GM19193 (cell line): Measurements from ENCODE around the gene DNAI7.

Source experiments
- POLR2A ChIP-seq: IDR thresholded peaks from 4 replicates; pipeline ENCODE4 v1.6.1; 2011; ENCODE audit not compliant: insufficient read depth, insufficient read length; ENCODE audit errors: extremely low read depth

Gene DNAI7

DNA sequence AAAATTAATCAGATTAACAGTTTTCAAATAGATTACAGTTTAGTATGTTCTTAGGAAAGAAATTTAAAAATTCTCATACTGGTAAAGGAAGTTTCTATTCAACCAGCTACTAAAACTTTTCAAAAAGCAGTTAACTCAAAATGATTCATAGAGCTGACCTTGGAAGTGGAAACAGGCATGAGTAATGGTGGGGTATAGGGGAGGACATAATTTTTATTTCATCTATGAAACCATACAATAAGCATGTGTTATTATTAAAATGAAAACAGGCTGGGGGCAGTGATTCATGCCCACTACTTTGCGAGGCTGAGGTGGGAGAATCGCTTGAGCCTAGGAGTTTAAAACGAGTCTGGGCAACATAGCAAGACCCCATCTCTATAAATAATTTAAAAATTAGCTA, 73.0 kb downstream of the DNAI7 start:
- TF ChIP-seq POLR2A: no peak

DNA sequence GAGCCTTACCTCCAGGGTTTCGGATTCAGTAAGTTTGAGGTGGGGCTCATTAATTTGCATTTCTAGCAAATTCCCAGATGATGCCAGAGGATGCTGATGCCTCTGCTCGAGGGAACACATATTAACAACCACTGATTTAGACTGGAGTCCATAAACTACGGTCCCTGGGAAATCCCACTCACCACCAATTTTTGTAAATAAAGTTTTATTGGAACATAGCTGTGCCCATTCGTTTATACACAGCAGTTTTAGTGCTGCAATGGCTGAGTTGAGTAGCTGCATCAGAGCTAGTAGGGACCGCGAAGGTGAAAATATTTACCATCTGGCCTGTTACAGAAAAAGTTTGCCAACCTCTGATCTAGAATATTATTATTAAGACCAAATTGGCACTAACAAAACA, 73.8 kb downstream of the DNAI7 start:
- TF ChIP-seq POLR2A: no peak

DNA sequence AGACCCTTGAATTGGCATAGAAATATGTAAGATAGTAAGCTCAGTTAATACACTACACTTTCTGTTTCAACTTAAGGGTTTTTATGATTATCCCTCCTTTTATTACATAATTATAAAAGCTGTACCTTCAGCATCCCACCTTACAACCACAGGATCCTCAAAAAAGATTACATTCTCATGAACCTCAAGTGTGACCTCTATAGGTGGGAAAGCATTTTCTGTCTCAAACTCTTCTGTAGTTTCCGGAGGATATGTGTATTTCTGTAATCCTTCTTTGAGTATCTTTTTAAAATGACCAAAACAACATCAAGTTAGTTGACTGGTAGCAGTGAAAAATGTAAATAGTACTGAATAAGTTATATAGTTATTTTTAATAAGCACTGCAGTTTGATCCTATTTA, 75.9 kb downstream of the DNAI7 start:
- TF ChIP-seq POLR2A: no peak

DNA sequence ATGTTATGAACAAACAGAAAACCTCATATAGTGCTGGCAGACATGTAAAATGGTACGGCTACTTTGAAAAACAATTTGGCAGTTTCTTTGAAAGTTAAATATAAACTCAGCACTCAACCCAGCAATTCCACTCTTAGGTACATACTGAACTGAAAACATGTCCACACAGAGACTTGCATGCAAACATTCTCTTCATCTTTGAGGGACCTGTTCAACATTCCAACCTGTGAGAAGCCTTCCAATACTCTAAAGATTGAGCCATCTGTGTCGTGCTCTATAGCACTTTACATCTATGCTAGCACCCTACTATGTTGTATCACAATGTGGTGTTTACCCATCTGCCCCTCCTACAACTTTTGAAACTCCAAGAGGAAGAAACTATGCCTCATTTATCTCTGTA, 79.3 kb downstream of the DNAI7 start:
- no peak for TF ChIP-seq POLR2A

DNA sequence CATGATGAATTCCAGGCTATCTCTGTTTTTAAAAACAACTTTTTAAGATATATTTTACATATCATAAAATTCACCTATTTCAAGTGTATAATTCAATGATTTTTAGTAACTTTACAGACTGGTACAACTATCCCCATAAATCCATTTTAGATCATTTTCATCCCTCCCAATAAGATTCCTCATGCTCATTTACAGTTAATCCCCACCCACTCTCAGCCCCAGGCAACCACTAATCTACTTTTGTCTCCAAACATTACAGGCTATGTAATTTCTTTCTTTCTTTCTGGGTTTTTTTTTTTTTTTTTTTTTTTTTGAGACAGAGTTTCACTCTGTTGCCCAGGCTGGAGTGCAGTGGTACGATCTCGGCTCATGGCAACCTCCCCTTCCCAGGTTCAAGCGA, 81.3 kb downstream of the DNAI7 start:
- no peak for TF ChIP-seq POLR2A

DNA sequence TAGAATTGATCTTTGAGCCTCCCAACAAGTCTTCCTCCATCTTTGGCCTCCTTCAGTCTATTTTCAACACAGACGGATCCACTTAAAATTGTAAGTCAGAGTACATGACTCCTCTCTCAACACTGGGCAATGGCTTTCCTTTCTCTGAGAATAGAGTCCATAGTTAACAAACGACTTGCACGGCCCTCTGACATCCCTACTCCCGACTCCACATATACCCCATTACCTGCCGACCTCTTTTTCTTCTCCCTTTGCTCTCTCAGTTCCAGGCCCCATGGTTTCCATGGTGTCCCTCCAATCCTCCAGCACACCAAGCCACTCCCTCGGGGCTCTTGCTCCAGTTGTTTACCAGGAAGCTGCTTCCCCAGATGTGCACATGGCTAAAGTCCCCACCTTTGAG, 84.7 kb downstream of the DNAI7 start:
- TF ChIP-seq POLR2A: no peak

DNA sequence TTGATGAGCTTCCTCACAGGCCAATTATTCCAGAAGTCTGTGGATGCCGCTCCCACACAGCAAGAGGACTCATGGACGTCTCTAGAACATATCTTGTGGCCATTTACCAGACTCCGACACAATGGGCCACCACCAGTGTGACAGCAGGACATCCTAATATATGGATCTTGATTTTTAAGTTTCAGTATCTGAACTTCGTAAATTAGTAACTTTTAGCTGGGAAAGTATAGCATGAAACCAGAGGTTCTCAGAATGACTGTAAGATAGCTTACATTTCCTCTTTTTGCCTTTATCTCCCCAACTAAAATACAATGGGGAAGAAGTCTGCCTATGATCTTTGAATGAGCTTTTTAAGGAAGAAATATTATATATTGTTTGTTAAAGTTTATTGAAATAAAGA, 87.0 kb downstream of the DNAI7 start:
- TF ChIP-seq POLR2A: no peak

DNA sequence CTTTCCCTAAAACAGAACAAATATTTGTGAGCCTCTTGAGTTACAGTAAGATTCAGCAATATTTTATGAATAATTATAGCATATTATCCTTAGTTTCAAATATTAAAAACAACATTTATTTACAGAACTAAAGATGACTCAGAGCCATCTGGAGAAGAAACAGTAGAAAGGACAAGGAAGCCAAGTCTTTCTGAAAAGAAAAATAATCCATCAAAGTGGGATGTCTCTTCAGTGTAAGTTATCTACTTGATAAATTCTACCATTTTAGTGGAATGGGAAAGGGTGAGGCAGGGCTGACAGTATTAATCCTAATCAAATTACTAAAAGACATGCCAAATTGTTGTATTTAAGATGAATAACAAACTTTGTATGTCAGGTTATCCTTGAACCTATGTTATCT, 88.1 kb downstream of the DNAI7 start:
- no peak for TF ChIP-seq POLR2A

DNA sequence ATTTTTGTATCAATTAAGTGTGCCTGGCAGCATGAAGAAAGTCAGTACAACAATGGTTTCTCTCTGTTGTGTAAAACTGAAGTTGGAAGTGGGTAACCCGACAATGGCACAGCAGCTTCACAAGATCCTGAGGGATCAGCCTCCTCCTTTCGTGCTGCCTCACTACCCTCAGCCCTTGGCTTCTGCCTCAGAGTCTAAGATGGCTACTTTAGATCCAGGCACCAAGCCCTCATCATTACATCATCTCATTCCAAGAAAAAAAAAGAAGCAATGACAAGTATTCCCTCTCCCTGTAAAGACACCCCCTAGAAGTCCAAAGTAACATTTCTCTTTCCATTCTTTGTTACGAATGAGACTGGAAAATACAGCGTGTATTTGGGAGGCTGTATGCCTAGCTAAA, 92.6 kb downstream of the DNAI7 start:
- no peak for TF ChIP-seq POLR2A

DNA sequence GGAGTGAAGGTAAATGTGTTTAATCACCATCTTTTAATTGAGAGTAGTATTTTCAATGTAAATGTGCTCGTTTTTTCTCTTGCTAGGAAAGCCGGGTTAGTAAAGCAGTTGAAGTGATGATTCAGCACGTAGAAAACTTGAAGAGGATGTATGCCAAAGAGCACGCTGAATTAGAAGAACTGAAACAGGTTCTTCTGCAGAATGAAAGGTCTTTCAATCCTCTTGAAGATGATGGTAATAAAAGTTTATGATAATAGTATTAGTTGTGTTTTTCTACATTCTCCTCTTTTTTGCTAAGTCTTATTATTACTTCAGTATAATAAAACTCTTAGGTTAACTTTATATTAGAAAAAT, 93.9 kb downstream of the DNAI7 start:
- no peak for TF ChIP-seq POLR2A

DNA sequence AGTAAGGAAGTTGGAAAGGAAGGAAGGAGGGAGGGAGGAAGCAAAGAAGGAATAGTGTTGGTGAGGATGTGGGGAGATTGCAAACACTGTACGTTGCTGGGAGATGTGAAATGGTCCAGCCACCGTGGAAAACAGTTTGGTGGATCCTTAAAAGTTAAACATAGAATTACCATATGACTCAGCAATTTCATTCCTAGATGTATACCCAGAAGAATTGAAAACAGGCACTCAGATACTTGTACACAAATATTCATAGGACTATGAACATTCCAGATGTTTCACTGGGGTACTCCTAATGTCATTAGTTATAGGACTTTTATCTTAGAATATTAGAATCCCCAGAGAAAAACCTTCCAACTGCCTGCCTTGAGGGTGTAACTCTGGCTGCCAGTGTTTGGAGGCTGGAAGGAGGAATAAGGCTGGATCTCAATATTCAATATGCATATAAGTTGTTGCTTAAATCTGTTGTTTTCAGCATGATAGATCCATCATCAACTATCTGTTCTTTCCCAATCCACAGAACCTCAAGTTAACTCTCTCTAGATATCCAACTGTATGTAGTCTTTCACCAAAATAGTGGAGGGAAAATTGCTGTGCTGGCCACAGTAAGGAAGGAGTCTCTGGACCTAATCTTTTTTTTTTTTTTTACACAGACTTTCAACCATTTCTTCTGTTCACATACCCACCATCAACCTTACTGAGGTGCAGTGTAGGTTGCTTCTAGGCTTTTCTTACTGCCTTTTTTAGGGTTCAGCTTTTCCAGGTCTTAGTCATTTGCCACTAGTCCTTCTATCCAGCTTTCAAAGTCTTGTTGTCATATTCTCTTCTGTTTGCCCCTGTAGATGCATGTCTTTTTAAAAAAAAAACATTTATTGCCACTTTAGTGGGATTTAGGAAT, 94.5 kb downstream of the DNAI7 start:
- no peak for TF ChIP-seq POLR2A

DNA sequence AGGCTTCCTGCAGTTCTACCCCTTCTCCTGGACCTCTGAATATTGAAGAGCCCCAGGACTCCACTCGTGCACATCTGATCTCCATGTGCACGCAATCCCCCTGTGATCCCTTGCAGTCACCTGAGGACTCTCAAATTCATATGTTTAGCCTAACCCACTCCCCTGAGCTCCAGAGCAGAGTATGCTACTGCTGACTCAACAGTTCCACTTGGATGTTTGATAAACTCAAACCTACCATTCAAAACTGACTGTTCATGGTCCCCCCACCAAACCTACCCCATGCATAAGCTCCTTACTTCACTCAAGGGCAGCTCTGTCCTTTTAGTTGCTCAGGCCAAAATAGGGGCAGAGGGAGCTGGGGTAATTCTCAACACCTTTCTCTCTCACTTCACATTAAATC, 96.0 kb downstream of the DNAI7 start:
- peak; percentile 20 for TF ChIP-seq POLR2A

DNA sequence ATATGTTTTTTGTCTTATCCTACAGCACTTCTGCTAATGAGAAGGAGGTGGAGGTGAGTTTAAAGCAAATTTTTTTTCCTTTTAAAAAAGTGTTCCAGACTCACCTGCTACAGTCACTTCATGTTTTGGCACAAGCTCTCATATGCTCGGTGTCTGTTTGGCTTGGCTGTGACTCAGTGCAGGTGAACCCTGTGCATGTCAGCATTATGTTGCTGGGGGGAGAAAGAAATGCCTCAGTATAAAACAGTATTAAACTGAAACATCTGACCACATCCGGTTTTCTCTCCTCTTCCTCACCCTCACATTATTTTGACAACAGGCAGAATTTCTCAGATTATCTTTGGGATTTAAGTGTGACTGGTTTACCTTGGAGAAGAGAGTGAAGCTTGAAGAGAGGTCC, 105.2 kb downstream of the DNAI7 start:
- no peak for TF ChIP-seq POLR2A

DNA sequence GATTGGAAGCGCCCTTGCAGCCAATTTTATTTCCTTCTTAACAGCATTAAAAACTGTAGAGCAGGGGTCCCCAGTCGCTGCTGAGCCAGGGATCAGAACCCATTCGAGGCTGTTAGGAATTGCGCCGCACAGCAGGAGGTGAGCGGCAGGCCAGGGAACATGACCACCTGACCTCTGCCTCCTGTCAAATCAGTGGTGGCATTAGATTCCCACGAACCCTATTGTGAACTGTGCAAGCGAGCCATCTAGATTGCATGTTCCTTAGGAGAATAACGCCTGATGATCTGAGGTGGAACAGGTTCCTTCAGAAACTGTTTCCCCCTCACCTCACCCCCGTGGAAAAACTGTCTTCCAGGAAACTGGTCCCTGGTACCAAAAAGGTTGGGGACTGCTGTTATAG, 107.4 kb downstream of the DNAI7 start:
- TF ChIP-seq POLR2A: no peak

DNA sequence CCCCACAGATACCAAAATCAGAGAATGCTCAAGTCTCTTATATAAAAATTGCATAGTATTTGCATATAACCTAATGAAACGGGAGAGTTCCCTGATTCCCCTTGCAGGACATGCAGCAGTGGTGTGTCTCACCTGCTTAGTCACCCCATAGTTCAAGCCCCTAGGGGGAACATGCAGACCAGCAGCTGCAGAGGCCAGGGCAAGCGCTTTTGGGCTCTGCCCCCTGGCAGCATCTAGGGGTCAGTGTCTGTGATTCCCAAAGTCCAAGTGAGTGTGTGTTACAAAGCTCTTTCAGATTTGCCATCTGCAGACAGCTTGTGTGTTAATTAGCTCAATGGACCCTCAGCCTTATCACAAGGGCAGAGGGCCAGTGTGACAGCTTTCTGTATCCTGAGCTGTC, 110.1 kb downstream of the DNAI7 start:
- no peak for TF ChIP-seq POLR2A

DNA sequence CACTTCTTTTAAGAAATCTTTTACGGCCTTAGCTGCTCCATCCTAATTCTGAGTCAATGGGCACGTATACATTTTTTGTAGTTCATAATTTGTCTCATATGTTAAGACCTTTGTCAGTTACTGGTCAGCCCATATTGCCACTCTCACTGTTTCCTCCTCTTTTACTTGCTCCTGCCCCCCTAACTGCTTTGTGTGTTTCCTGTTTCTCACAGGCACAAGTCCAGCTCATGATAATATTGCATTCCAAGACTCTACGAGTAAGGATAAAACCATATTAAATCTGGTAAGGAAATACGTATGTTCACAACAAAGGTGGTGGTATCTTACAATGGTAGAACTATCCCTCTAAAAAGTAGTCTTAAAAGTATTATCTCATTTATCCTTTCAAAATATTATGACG, 111.7 kb downstream of the DNAI7 start:
- no peak for TF ChIP-seq POLR2A

DNA sequence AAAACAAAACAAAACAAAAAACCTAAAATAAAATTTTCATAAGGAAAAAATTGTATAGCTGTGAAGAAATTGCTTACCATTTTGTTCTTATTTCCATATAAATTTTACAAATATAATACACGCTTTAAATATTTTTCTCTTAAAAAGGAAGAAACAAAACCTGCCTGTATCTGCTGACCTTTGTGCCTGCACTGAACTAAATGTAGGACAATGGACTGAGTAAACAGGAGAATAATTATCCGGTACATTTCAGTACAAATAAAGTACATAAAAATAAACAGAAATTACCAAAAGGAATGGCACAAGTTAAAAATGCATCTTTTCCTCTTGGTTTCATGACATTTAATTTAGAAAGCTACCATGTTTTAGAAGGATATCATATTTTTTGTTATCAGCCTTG, 112.3 kb downstream of the DNAI7 start:
- no peak for TF ChIP-seq POLR2A

DNA sequence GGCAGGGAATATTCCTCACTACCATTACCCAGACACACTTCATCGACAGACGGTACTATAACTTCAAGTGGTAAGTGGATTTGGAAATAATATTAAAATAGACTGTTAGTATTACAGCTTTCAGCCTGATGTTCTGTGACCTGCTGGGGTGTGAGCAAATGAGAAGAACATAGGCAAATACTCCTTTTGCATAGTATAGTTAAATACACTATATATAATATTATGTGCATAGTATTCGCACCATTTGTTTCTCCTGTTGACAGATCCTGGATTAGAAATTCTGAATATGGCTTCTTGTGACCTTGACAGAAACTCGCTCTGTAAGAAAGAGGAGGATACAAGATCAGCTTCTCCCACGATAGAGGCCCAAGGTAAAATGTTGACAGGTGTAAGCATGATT, 115.6 kb downstream of the DNAI7 start:
- TF ChIP-seq POLR2A: no peak

DNA sequence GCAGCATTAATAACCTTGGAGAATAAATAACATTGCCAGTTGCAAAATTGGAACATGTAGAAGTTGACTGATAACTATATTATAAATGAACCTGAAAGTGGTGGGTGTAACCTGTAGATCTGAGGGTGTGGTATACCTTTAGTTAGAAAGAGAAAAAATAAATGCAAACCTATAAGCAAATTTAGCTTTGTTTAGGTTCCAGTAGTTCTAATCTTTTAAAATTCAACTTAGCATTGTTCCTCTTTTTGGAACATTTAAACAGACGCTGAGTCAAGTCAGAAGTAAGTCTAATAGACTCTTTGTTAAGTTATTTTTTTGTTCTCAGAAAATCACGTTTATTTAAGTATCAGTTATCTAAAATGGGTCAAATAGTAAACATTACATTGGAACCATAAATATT, 120.0 kb downstream of the DNAI7 start:
- TF ChIP-seq POLR2A: no peak
